Cardiac fibroblast (primary cell): ENCODE data around the gene NUP62.

ENCODE experiments used
- DNase-seq, 2 donors: peaks; one replicate each; pipeline versions ENCODE4 v3.0.0 to v3.0.0-alpha.2; 2010; ENCODE audit warnings: low read depth in 2 of 2
- H3K4me3 ChIP-seq, 2 donors: replicated peaks in 1 of 2; 1 replicate in 1 of 2; 2 replicates in 1 of 2; pipeline ENCODE4 v1.5.1; 2011; ENCODE audit warnings: low read depth in 2 of 2, low read length in 2 of 2, mild to moderate bottlenecking in 2 of 2, moderate library complexity in 1 of 2
- CTCF ChIP-seq: IDR thresholded peaks from one replicate; pipeline ENCODE4 v1.5.1; 2011; ENCODE audit warnings: low read depth, mild to moderate bottlenecking, low read length, inconsistent platforms

NUP62 gene

GRCh38 chr19:49879243-49879963 lies 49.9 kb downstream of the NUP62 start:
- no peak overlapping the region for H3K4me3 ChIP-seq
- no peak for DNase-seq
- TF ChIP-seq CTCF, result no peak

DNA sequence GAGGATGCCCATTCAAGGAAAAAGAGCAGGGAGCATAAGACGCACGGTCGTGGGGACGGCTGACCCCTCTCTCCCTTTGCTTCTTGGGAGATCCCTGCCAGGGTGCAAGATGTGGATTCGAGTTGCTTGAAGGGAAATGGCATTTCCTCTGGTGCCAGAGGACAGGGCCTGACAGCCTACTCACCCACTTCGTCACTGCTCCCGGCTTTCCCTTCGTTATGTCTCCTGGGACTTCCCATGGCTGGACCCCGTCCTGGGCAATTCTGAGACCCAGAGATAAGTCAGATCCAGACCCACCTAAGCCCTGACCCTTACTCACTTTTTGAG lies 50.6 kb downstream of the NUP62 start:
- H3K4me3 ChIP-seq, result peak overlapping the region; percentile 91 to 100
- DNase-seq, result no peak

GRCh38 chr19:49877879-49878743 lies 51.2 kb downstream of the NUP62 start:
- H3K4me3 ChIP-seq, result peak overlapping the region; percentile 91 to 100
- TF ChIP-seq CTCF, result no peak
- peak; percentile 98 to 99 for DNase-seq

More for the DNA sequence above, 50.6 kb downstream of the NUP62 start:
- no peak for TF ChIP-seq CTCF

DNA sequence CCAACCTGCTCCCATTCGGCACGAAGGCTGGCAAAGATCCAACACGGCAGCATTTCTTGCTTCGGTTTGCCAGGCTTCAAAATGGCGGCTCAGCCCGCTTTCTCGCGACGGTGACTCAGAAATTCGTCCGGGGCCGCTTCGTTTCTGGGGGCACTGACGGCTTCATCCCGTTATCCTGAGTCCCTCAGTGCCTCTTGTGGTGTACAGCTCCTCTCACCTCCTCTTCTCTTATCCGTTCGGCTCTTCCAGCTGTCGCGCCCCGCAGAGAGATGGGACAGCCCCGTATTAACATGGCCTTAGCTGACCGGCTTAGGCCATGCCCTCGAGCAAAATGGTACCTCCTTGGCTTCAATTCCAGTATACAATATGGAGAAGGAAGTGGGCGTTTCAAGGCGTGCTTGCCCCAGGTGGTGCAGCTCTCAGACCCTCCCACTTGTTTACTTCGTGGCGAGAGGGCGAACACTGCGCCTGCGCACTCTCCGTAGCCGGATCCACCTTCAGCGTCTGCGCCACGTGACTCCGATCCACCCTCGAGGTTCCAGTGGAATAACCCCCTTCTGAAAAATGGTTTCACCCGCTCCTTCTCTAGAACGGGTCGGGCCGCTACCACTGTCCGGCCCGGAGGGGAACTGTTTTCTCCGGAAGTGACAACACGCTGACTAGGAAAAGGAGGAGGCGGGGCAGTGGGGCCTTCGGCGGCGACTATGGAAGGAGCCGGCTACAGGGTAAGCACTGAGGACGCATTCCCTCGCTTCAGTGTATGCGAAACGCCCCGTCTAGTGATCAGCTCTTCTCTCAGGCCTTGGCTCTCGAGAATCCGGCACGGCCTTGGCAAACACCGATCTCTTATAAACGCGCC lies 52.1 kb downstream of the NUP62 start, which contains the start of the genes AKT1S1 and TBC1D17:
Gene AKT1S1 (minus strand): TSS at position 336 of the 859 bp plus-strand sequence. CDS start 4,060 bp downstream, outside the sequence.
Gene TBC1D17 (plus strand): TSS at position 683 of the 859 bp plus-strand sequence. CDS start 22 bp downstream, at position 705.
- peak within 1 kb of the TSS; percentile 100 for H3K4me3 ChIP-seq
- TF ChIP-seq CTCF, result no peak
- DNase-seq, result peak; percentile 100

GRCh38 chr19:49876422-49877019 lies 52.8 kb downstream of the NUP62 start:
- DNase-seq, result peak; percentile 100
- TF ChIP-seq CTCF, result no peak
- peak overlapping the region; percentile 100 for H3K4me3 ChIP-seq
